NOMO-1 treated with DMSO at 0.1 percent for 48 hours (cell line): ENCODE results near the gene SCARF2.
"Not testable (repeated sequence)": the region's sequence is repeated elsewhere in the genome, so short reads cannot be mapped to it uniquely, and the experiment has no call there.

ENCODE experiments used
- DNase-seq: peaks from one replicate; lab custom pipeline; 2025; ENCODE audit not compliant: unreplicated experiment; lab: John Stamatoyannopoulos, UW

The SCARF2 gene

DNA sequence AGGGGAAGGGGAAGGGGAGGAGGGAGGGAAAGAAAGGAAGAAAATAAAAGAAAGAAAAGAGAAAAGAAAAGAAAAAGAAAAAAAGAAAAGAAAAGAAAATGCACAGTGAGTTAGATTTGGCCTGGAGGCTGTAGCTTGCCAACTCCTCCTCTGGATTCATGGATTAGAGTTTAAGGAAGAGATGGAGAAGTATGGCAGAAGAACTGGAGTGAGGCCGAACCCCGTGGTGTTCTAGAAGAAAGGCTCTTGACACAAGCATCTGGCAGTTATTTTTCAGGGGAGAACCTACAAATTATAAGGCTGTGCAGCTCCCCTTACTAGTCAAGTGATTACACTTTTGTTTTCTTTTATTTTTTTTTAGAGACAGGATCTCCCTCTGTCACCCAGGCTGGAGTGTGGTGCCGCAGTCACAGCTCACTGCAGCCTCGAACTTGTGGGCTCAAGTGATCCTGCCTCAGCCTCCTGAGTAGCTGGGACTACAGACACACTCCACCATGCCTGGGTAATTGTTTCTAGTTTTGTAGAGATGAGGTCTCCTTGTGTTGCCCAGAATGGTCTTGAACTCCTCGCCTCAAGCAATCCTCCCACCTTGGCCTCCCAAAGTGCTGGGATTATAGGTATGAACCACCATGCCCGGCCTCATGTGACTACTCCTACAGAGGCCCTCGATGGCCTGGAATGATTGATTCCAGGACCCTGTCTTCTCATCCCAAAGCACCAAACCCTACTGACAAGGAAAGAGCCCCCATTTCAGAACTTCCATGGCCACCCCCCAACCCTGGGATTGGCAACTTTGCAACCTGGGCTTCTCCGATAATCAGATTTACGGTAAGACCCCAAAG, 24.2 kb downstream of the SCARF2 start:
- no peak for DNase-seq

DNA sequence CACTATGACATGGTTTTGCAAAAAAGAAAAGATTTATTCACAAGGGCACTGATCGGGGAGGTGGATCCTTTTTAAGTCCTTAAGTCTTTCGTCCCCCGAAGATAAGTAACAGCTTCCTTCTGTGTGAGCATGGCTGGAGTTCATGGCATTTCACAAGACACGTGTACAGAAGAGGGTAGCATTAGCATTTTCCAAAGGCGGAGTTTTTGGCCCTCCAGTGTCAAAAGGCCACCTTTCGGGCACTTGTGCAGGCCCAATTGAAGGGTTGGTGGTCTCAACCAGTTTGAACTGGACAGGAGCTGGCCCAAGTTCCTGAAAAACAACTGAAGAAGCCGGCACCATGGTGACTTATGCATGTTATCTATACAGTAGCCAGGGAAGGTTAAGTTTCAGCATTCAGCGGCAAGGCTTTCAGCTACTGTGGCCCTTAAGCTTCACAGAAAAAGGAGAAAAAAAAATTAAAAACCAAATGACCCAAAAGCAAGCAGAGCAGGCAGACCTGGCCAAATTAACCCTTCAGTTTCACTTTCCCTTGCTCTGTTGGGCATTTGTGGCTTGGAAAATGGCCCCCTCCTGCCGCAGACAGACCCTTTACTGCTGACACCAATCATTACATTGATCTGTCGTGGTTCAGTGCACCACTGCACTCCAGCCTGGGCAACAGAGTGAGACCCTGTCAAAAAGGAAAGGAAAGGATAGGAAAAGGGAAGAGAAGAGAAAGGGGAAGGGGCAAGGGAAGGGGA, 25.0 kb downstream of the SCARF2 start:
- DNase-seq = no peak

- not testable (repeated sequence) for DNase-seq
These were observed 28.2 kb downstream of the SCARF2 start for GRCh38 chr22:20409385-20409784.

DNA sequence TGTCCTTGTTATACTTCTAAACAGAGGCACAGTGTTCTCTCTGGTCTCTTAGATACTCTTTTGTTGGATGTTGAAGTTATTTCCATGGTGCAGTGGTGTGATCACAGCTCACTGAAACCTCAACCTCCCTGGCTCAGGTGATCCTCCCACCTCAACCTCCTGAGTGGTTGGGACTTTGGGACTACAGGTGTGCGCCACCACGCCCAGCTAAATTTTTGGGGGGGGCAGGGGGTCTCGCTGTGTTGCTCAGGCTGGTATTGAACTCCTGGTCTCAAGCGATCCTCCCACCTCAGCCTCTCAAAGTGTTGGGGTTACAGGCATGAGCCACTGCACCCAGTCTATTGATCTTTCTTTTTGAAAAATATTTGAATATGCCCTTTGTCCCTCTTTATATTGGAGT, 28.7 kb downstream of the SCARF2 start:
- DNase-seq = no peak

DNA sequence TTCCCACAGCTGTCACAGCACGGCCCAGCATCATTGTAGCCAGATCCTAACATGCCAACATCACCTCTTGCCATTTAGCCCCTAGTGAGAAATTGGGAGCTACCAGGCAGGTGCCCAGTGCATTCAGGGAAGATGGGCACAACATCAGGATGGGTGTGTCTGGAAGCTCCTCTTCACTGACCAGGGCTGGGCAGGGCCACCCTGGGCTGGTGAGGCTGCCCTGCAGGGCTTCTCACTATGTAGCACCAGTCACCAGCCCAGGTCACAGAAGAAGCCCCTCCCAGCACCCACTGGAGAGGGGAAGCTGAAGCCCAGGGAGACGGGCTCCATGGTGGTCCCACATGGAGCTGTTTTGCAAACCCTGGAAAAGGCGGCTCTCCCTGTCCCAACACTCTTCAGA, 29.8 kb downstream of the SCARF2 start:
- DNase-seq = no peak

DNA sequence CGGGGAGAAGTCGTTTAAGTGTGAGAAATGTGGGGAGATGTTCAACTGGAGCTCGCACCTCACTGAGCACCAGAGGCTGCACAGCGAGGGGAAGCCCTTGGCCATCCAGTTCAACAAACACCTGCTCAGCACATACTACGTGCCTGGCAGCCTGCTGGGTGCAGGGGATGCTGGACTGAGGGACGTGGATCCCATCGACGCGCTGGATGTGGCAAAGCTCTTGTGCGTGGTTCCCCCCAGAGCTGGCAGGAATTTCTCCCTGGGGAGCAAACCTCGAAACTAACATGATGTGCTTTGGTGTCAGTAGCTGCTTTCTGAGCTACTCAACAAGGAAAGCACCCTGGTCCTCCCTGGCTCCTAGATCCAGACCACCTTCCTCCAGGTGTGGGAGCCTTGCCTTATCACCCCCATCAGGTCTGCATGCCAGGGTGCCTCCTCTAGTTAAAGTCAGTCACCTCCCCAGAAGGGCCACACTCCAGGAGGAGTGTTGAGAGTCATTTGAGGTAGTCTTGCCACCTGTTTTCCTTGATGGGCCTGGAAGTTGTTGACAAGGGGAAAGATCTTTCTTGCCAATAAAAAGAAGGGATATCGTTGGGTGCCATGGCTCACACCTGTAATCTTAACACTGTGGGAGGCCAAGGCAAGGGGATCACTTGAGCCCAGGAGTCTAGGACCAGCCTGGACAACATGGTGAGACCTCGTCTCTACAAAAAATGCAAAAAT, 30.8 kb downstream of the SCARF2 start:
- DNase-seq = no peak

- no peak for DNase-seq
These were observed 31.5 kb downstream of the SCARF2 start for GRCh38 chr22:20405931-20406685.

DNA sequence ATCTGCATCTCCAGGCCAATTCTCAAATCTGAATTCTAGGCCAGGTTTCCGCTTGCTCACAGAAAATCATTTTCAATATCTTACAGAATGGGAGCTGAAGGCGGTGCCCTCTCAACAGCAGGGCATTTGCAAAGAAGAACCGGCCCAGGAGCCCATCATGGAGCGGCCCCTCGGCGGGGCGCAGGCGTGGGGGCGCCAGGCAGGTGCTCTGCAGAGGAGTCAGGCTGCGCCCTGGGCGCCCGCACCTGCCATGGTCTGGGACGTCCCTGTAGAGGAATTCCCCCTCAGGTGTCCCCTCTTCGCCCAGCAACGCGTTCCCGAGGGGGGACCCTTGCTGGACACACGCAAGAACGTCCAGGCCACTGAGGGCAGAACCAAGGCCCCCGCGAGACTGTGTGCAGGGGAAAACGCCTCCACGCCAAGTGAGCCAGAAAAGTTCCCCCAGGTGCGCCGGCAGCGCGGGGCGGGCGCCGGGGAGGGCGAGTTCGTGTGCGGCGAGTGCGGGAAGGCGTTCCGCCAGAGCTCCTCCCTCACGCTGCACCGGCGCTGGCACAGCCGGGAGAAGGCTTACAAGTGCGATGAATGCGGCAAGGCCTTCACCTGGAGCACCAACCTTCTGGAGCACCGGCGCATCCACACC, 32.2 kb downstream of the SCARF2 start:
- DNase-seq = no peak

DNA sequence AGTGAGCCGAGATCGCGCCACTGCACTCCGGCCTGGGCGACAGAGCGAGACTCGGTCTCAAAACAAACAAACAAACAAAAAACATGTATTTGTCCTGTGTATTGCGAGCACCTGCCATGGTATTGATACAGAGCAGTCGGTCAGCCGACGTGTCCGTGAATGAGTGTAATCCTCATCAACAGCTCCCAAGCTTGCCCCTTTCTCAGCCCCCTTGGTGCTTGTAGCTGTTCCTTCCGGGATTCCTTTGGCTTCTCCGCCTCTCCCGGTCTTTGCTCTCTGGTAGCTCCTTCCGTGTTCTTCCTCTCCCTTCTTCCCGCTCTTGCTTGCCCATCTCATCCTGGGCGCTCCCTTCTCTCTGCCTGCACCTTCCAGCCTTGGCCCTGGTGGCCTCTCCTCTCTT, 32.7 kb downstream of the SCARF2 start:
- no peak for DNase-seq

DNA sequence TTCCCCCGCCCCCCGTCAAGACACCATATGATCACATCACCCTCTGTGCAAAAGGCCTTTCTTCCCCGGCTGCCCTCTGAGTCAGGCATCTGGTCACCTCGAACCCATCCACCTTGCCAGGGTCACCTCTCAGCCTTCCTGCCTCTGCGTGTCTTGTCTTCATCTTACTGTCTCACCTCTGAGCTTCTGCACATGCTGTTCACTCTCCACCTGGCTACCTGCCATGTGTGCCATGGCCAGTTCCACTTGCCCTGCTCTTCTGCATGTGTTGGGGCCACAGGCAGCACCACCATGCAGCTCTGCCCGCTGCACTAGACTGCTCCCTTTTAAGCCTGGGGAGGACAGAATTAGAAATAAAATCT, 33.9 kb downstream of the SCARF2 start:
- DNase-seq = no peak

- no peak for DNase-seq
These were observed 34.5 kb downstream of the SCARF2 start for GRCh38 chr22:20402960-20403778.

DNA sequence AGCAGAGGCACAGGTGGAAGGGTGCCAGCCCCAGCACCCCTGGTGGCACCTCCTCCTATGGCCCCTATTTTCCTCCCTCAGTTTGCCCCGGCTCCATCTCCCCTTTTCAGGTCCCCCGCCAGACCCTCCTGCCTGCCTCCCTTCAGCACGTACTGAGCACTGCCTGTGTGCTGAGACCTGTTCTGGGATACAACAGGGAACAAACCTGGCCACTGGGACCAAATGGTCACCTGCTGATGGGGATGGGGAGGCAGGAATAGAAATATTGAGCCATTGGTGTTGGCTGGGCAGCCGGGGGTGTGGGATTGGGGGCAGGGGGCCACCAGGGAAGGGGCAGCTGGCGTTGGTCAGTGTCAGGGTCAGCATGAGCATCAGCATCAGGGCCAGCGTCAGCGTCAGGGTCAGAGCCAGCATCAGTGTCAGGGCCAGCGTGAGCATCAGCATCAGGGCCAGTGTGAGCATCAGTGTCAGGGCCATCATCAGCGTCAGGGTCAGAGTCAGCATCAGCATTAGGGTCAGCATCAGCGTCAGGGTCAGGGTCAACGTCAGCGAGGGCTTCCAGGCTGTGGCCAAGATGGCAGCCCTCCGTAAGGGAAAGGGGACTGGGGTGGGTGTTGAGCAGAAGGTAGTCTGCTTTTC, 36.1 kb downstream of the SCARF2 start:
- DNase-seq = no peak

DNA sequence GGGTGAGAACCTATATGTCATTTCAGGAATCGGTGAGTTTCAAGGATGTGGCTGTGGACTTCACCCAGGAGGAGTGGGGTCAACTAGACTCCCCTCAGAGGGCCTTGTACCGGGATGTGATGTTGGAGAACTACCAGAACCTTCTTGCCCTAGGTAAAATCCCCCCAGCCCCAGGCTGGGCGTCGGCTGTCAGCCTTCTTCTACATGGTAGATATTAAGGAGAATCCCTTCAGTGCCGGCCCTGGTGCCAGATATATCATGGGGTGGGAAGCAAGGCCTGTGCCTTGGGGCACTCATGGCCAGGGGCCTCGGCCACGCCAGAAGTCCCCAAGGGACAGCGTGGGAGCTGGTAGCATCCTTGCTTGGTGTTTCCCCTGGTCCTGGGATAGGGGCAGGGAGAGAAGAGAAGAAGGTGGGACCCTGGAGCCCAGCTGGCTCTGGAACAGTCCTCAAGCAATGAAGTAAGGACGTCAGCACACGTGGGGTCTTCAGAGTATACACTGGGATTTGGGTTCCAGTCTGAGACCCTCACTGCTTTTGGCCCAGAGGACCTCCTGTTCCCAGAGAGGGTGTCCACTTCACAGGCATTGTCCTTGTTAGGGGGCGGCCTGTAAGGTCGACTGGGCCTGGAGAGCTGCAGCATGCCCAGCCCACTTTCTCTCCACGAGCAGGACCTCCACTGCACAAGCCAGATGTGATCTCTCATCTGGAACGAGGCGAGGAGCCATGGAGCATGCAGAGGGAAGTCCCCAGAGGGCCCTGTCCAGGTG, 36.8 kb downstream of the SCARF2 start:
- no peak for DNase-seq

- DNase-seq = no peak
These were observed 37.6 kb downstream of the SCARF2 start for GRCh38 chr22:20399866-20400605.

- DNase-seq = no peak
These were observed 39.2 kb downstream of the SCARF2 start for GRCh38 chr22:20398420-20398819.

GRCh38 chr22:20397498-20397897, 40.1 kb downstream of the SCARF2 start:
- no peak for DNase-seq

GRCh38 chr22:20396639-20397038, 41.0 kb downstream of the SCARF2 start:
- no peak for DNase-seq

GRCh38 chr22:20395907-20396287, 41.7 kb downstream of the SCARF2 start:
- DNase-seq = peak; percentile 5
